ENCODE data around the gene TMEM45B.
"Not testable (repeated sequence)": the region's sequence is repeated elsewhere in the genome, so short reads cannot be mapped to it uniquely, and the experiment has no call there.

TMEM45B gene

GRCh38 chr11:129813231-129813791, 2.3 kb upstream of the TMEM45B start:
- no peak for DNase-seq

- DNase-seq, result no peak
These were observed 1.2 kb upstream of the TMEM45B start for GRCh38 chr11:129814244-129815014.

GRCh38 chr11:129817534-129818051, 1.9 kb downstream of the TMEM45B start:
- no peak for DNase-seq

- DNase-seq, result not testable (repeated sequence)
These were observed 2.6 kb downstream of the TMEM45B start for GRCh38 chr11:129818236-129818635.

GRCh38 chr11:129819237-129819636, 3.6 kb downstream of the TMEM45B start:
- no peak for DNase-seq

- DNase-seq, result not testable (repeated sequence)
These were observed 4.6 kb downstream of the TMEM45B start for GRCh38 chr11:129820228-129820627.

GRCh38 chr11:129823281-129823680, 7.6 kb downstream of the TMEM45B start:
- DNase-seq, result not testable (repeated sequence)

GRCh38 chr11:129823799-129824198, 8.2 kb downstream of the TMEM45B start:
- not testable (repeated sequence) for DNase-seq

- no peak for DNase-seq
These were observed 9.7 kb downstream of the TMEM45B start for GRCh38 chr11:129825380-129825779.

GRCh38 chr11:129828301-129828836, 12.7 kb downstream of the TMEM45B start:
- DNase-seq, result peak; percentile 85

GRCh38 chr11:129829497-129829896, 13.8 kb downstream of the TMEM45B start:
- not testable (repeated sequence) for DNase-seq

GRCh38 chr11:129831227-129831626, 15.6 kb downstream of the TMEM45B start:
- DNase-seq, result not testable (repeated sequence)

GRCh38 chr11:129833260-129833659, 17.6 kb downstream of the TMEM45B start:
- not testable (repeated sequence) for DNase-seq

- not testable (repeated sequence) for DNase-seq
These were observed 20.8 kb downstream of the TMEM45B start for GRCh38 chr11:129836423-129836891.

- DNase-seq, result no peak
These were observed 21.3 kb downstream of the TMEM45B start for GRCh38 chr11:129836979-129837378.

GRCh38 chr11:129840236-129840635, 24.6 kb downstream of the TMEM45B start:
- no peak for DNase-seq

- DNase-seq, result no peak
These were observed 26.5 kb downstream of the TMEM45B start for GRCh38 chr11:129842138-129842537.

- peak; percentile 64 for DNase-seq
These were observed 31.1 kb downstream of the TMEM45B start for GRCh38 chr11:129846508-129847335.

GRCh38 chr11:129847361-129847760, 31.7 kb downstream of the TMEM45B start:
- not testable (repeated sequence) for DNase-seq

GRCh38 chr11:129849447-129850130, 33.9 kb downstream of the TMEM45B start:
- no peak for DNase-seq

- no peak for DNase-seq
These were observed 36.6 kb downstream of the TMEM45B start for GRCh38 chr11:129852125-129852740.
